Tibial nerve (tissue), 4 donors: ENCODE measurements around the gene NAGLU. TPM values are rescaled to one million over a fixed set of nuclear protein-coding genes. Genes with fewer than 3 reads are reported as not detected.
A peak's percentile ranks its signal among the peaks of the same experiment; 100 is the strongest.

ENCODE experiments used
- DNase-seq, 2 donors: peaks; one replicate each; pipeline ENCODE4 v3.0.0-alpha.2; 2019; ENCODE audit warnings: low spot score in 2 of 2
- H3K27ac ChIP-seq, 4 donors: fragments of 200-600 bp; sonication (generic) in 3 of 4; one replicate each; pipeline ENCODE4 v1.5.1; 2017 to 2019; ENCODE audit warnings: mild to moderate bottlenecking in 1 of 4
- H3K27me3 ChIP-seq, 2 donors: fragments of 200-600 bp; sonication (generic) in 1 of 2; one replicate each; pipeline versions ENCODE4 v1.5.1 to v1.6.0; 2017 to 2019
- H3K36me3 ChIP-seq, 3 donors: fragments of 200-600 bp; sonication (generic); one replicate each; pipeline ENCODE4 v1.5.1; 2018 to 2019
- H3K4me1 ChIP-seq, 4 donors: fragments of 200-600 bp; sonication (generic) in 3 of 4; one replicate each; pipeline ENCODE4 v1.5.1; 2017 to 2019
- H3K4me3 ChIP-seq, 4 donors: fragments of 200-600 bp; sonication (generic) in 3 of 4; one replicate each; pipeline ENCODE4 v1.5.1; 2017 to 2019; ENCODE audit warnings: mild to moderate bottlenecking in 1 of 4, moderate library complexity in 1 of 4
- H3K9me3 ChIP-seq, 4 donors: fragments of 200-600 bp; sonication (generic) in 3 of 4; one replicate each; pipeline ENCODE4 v1.5.1; 2017 to 2019
- EP300 ChIP-seq, 2 donors: sonication (generic); formaldehyde crosslinking; IDR thresholded peaks; one replicate each; pipeline ENCODE4 v1.6.1; 2017; ENCODE audit warnings: antibody characterized with exemption in 2 of 2, mild to moderate bottlenecking in 1 of 2
- POLR2A ChIP-seq, 2 donors: fragments of 450-650 bp; IDR thresholded peaks; one replicate each; pipeline ENCODE4 v1.6.1; 2017; ENCODE audit warnings: antibody characterized with exemption in 2 of 2, mild to moderate bottlenecking in 2 of 2, moderate library complexity in 2 of 2
- WGBS, 2 donors: methylation state at CpG; one replicate each; pipeline ENCODE4 v1.1.5; 2018; 5-methylcytosine and 5-hydroxymethylcytosine counted together
- total RNA-seq, 4 donors: library from RNA; depleted of rRNA; stranded (reverse); fragments of >200 nt; gene quantifications; one replicate each; pipeline ENCODE4 v1.1.0, GENCODE V29; 2016
- TF ChIP-seq, protein P1 (sequence below), 5 experiments: fragments of 200-600 bp in 3 of 5; fragments of 450-650 bp in 2 of 5; sonication (generic) in 3 of 5; IDR thresholded peaks; one replicate each; pipeline ENCODE4 v1.5.1; 2016 to 2019; ENCODE audit warnings: antibody characterized with exemption in 5 of 5, mild to moderate bottlenecking in 3 of 5, moderate library complexity in 2 of 5

NAGLU gene
- total RNA-seq, 4 donors from 2014 or later: 52.3 to 115 (median 67.3) TPM

DNA sequence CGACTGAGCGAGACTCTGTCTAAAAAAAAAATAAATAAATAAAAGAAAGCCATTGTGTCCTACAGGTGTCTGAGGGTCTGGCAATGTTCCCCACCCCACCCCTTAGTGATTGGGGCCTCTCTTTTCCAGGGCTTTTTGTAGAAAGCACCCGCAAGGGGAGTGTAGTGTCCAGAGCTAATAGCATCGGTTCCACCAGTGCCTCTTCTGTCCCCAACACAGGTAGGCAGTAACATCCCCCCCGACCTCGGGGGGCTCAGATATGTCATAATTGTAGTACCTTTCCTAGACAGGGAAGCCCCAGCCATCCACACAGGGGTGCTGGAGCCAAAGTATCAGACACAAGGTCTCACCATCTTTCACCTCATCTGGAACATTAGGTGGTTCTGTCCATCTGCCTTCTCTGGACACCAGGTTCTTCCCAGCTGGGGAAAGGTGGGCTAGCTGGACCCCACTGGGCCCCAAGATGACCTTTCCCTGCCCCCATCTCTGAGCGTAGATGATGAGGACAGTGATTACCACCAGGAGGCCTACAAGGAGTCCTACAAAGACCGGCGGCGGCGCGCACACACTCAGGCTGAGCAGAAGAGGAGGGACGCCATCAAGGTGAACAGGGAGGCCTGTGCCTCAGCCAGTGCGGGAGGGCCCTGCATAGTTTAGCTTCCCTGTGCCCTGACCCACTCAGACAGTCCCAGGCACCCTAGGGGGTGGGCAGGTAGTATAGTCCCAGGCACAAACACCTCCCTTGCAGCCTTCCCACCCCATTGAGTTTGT is 32.5 kb downstream of the NAGLU start:
- Histone ChIP-seq H3K27ac (peak overlapping the region in 3 of 4 donors; percentile 93 to 96 (median 96)), H3K4me1 (peaks cover 0 to 46% (median 26%) of the 10 kb centered on the region in 4 donors), H3K4me3 (no peak overlapping the region), H3K27me3 (no peaks in the 10 kb centered on the region), H3K9me3 (no peaks in the 10 kb centered on the region), H3K36me3 (peaks cover 2 to 78% (median 33%) of the 10 kb centered on the region in 3 donors)
- DNase-seq: no peak
- WGBS, 2 donors: 89 to 90% methylated on average over 14 of the region's 14 CpGs
- TF ChIP-seq, protein P1, sequence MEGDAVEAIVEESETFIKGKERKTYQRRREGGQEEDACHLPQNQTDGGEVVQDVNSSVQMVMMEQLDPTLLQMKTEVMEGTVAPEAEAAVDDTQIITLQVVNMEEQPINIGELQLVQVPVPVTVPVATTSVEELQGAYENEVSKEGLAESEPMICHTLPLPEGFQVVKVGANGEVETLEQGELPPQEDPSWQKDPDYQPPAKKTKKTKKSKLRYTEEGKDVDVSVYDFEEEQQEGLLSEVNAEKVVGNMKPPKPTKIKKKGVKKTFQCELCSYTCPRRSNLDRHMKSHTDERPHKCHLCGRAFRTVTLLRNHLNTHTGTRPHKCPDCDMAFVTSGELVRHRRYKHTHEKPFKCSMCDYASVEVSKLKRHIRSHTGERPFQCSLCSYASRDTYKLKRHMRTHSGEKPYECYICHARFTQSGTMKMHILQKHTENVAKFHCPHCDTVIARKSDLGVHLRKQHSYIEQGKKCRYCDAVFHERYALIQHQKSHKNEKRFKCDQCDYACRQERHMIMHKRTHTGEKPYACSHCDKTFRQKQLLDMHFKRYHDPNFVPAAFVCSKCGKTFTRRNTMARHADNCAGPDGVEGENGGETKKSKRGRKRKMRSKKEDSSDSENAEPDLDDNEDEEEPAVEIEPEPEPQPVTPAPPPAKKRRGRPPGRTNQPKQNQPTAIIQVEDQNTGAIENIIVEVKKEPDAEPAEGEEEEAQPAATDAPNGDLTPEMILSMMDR (IDR thresholded peaks at IDR 0.05): no peak
- TF ChIP-seq POLR2A (IDR thresholded peaks at IDR 0.05): no peak
- no peak for TF ChIP-seq EP300 (IDR thresholded peaks at IDR 0.05)

DNA sequence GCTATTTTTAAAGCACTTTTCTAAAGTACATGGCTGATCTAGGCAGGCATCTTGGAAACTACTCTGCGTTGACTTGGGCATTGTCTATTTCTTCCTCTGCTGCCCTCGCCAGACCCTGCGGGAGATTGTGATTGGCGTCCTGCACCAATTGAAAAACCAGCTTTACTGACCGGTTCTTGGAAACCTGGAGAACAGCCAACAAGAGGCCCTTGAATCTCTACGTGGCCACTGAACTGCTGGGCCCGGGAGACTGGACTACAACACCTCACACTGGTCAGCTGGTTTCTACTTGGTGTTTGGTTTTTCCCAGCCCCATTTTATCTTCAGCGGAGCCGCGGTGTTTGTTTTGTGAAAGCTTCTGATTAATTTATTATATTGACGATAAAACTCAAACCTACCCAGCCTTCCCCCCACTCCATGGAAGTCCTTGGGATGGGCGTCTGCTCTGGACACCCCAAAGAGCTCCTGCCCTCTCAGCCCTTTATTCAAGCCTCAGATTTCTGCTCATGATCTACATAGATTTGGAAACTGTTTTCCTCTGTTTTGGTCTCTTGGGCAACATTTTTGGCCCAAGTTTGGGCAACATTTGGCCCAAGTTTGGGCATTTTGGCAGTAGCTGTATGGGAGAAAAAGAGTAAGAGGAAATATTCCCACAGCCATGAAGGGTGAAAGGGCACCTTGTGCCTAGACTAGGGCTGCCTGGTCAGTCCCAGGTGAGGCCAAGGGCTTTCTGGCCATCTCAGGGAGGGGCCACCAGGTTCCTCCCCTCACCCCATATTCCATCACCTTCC is 35.6 kb downstream of the NAGLU start:
- DNase-seq: no peak
- Histone ChIP-seq H3K36me3 (peaks cover 2 to 74% (median 24%) of the 10 kb centered on the region in 3 donors), H3K4me1 (peaks cover 0 to 25% (median 13%) of the 10 kb centered on the region in 4 donors), H3K9me3 (no peaks in the 10 kb centered on the region), H3K4me3 (no peak overlapping the region), H3K27ac (no peak overlapping the region), H3K27me3 (no peaks in the 10 kb centered on the region)
- WGBS, 2 donors: 72 to 76% methylated on average over 12 of the region's 12 CpGs
- TF ChIP-seq POLR2A (IDR thresholded peaks at IDR 0.05): no peak
- TF ChIP-seq, protein P1 (IDR thresholded peaks at IDR 0.05): no peak
- no peak for TF ChIP-seq EP300 (IDR thresholded peaks at IDR 0.05)

DNA sequence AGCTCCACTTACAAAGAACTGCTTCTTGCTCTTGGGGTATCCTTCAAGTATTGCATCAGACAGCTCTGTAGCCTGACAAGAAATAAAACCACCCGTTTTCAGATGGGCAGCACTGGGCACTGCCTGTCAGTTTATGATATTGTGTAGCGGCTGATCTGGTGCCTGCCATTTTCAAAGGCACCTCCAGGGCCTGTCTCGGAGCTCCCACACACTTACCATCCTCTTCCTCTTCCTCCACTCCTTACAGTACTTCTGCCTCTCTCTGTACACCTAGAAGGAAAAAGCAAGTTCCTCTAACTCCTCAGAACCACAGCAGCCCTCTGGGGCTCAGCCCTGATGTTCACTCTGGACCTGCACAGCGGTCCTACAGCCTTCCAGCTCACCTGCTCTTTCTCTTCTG is 37.1 kb downstream of the NAGLU start:
- no peak overlapping the region for H3K4me3 ChIP-seq
- H3K9me3 ChIP-seq: no peaks in the 10 kb centered on the region
- no peak for DNase-seq
- H3K36me3 ChIP-seq: peaks cover 2 to 74% (median 24%) of the 10 kb centered on the region in 3 donors
- H3K27ac ChIP-seq: no peak overlapping the region
- H3K4me1 ChIP-seq: peaks cover 0 to 24% (median 12%) of the 10 kb centered on the region in 4 donors
- 81 to 83% methylated on average over 4 of the region's 4 CpGs for WGBS, 2 donors
- TF ChIP-seq, protein P1 (IDR thresholded peaks at IDR 0.05): no peak
- TF ChIP-seq POLR2A (IDR thresholded peaks at IDR 0.05) (no peak), EP300 (IDR thresholded peaks at IDR 0.05) (no peak)
- no peaks in the 10 kb centered on the region for H3K27me3 ChIP-seq

DNA sequence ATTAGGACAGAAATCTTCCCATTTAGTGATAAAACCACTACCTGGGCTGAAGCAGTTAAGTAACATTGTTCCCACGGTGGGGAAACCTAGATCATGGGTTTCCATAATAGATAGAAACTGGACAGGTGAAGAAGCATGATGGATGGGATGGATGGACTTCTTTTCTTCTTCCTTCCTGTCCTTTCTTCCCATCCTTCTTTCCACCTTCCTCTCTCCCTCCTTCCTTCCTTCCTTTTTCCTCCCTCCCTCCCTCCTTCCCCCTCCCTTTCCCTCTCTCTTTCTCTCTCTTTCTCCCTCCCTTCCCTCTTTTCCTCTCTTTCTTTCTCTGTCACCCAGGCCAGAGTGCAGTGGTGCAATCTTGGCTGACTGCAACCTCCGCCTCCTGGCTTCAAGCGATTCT is 38.4 kb downstream of the NAGLU start:
- Histone ChIP-seq H3K9me3 (no peaks in the 10 kb centered on the region), H3K27ac (no peak overlapping the region), H3K4me3 (no peak overlapping the region), H3K4me1 (peaks cover 0 to 28% (median 12%) of the 10 kb centered on the region in 4 donors), H3K27me3 (no peaks in the 10 kb centered on the region), H3K36me3 (peaks cover 2 to 65% (median 14%) of the 10 kb centered on the region in 3 donors)
- DNase-seq: no peak
- TF ChIP-seq EP300 (IDR thresholded peaks at IDR 0.05) (no peak), POLR2A (IDR thresholded peaks at IDR 0.05) (no peak)
- TF ChIP-seq, protein P1 (IDR thresholded peaks at IDR 0.05): no peak
- 79 to 81% methylated on average over 3 of the region's 3 CpGs for WGBS, 2 donors
